ENCODE results near the gene MYH1. TPM values are rescaled to one million over a fixed set of nuclear protein-coding genes. Genes with fewer than 3 reads are reported as not detected.
"Not testable (repeated sequence)": the region's sequence is repeated elsewhere in the genome, so short reads cannot be mapped to it uniquely, and the experiment has no call there.

MYH1 gene
- total RNA-seq, 2 donors from 2014 or later: 0.07 TPM; not detected in 1

DNA sequence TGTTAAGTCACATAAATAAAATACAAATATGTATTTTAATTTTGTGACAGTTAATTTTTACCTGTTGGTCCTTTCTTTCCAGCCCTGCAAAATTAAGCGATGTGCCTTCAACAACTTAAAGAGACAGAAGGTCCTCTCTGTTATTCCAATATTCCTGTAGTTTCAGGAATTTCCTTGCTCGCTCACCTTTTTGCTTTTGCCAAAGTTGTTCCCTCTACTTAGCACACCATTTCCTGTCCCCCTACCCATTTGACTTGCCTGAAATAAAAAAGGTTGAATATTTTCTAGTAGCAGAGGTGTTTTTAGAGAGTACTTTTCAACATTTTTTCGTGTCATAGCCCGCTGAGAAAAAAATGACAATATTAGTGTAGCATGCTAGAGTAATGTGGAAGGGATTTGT is 31.7 kb upstream of the MYH1 start:
- no peaks in the 10 kb centered on the region for H3K27me3 ChIP-seq
- no peak overlapping the region for H3K4me3 ChIP-seq
- TF ChIP-seq CTCF (IDR thresholded peaks at IDR 0.05): no peak
- H3K9me3 ChIP-seq: no peaks in the 10 kb centered on the region
- DNase-seq (ENCODE audit: low spot score): no peak
- no peaks in the 10 kb centered on the region for H3K36me3 ChIP-seq
- H3K4me1 ChIP-seq: no peaks in the 10 kb centered on the region
- H3K27ac ChIP-seq: no peak overlapping the region

GRCh38 chr17:10549096-10549842 is 30.9 kb upstream of the MYH1 start, which contains the start of gene MYH2:
MYH2 (minus strand) TSS chr17:10549658; CDS start chr17:10547920, 1,738 bp downstream.
- Histone ChIP-seq H3K27ac (no peak within 1 kb of the TSS), H3K4me1 (no peaks in the 10 kb centered on the region), H3K9me3 (no peaks in the 10 kb centered on the region), H3K4me3 (no peak within 1 kb of the TSS), H3K36me3 (no peaks in the 10 kb centered on the region), H3K27me3 (no peaks in the 10 kb centered on the region)
- no peak for TF ChIP-seq CTCF (IDR thresholded peaks at IDR 0.05)
- DNase-seq (ENCODE audit: low spot score): no peak

GRCh38 chr17:10547351-10547750 is 29.0 kb upstream of the MYH1 start:
- Histone ChIP-seq H3K9me3 (no peaks in the 10 kb centered on the region), H3K27ac (no peak overlapping the region), H3K4me3 (no peak overlapping the region), H3K4me1 (no peaks in the 10 kb centered on the region), H3K27me3 (no peaks in the 10 kb centered on the region), H3K36me3 (no peaks in the 10 kb centered on the region)
- DNase-seq (ENCODE audit: low spot score): no peak
- no peak for TF ChIP-seq CTCF (IDR thresholded peaks at IDR 0.05)

- H3K4me3 ChIP-seq; H3K36me3 ChIP-seq; H3K27ac ChIP-seq; DNase-seq (ENCODE audit: low spot score); H3K4me1 ChIP-seq; H3K27me3 ChIP-seq: not testable (repeated sequence)
- H3K9me3 ChIP-seq: peaks cover 0 to 13% of the 10 kb centered on the region in 2 donors
These were observed 25.1 kb upstream of the MYH1 start for GRCh38 chr17:10543486-10543885.

- DNase-seq (ENCODE audit: low spot score); H3K27ac ChIP-seq; H3K36me3 ChIP-seq; H3K27me3 ChIP-seq; H3K4me1 ChIP-seq; H3K4me3 ChIP-seq: not testable (repeated sequence)
- H3K9me3 ChIP-seq: peaks cover 0 to 13% of the 10 kb centered on the region in 2 donors
These were observed 22.8 kb upstream of the MYH1 start for GRCh38 chr17:10541179-10541578.

- Histone ChIP-seq H3K4me1 (no peaks in the 10 kb centered on the region), H3K4me3 (no peak overlapping the region), H3K27ac (no peak overlapping the region), H3K9me3 (no peaks in the 10 kb centered on the region), H3K27me3 (no peaks in the 10 kb centered on the region), H3K36me3 (no peaks in the 10 kb centered on the region)
- DNase-seq (ENCODE audit: low spot score): no peak
- no peak for TF ChIP-seq CTCF (IDR thresholded peaks at IDR 0.05)
These were observed 13.7 kb upstream of the MYH1 start for GRCh38 chr17:10532026-10532425.

DNA sequence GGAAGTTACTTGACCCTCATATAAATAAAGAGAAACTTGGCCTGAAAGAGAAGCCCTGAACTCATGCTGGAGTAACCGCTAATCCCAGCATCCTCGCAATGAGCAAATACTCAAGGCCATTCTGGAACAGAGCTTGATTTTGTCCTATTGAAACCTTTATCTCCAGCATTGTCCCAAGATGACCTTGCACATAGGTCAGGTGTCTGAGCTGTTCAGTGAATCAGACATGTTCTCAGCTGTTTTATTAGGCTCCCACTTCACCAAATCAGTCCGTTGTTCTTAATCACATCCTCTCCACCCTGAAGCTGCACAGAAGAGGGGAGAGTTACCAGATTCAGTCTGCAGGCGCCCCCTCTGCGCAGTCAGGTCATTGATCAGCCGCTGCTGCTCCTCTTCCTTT is 9.1 kb upstream of the MYH1 start:
- no peaks in the 10 kb centered on the region for H3K27me3 ChIP-seq
- no peak overlapping the region for H3K4me3 ChIP-seq
- TF ChIP-seq CTCF (IDR thresholded peaks at IDR 0.05): no peak
- H3K9me3 ChIP-seq: peaks cover 0 to 2% of the 10 kb centered on the region in 2 donors
- DNase-seq (ENCODE audit: low spot score): no peak
- H3K36me3 ChIP-seq: no peaks in the 10 kb centered on the region
- H3K4me1 ChIP-seq: no peaks in the 10 kb centered on the region
- H3K27ac ChIP-seq: no peak overlapping the region

Data from right atrium auricular region (tissue), 2 donors.